Natural killer cell (primary cell): ENCODE data around the gene MIER1. TPM values are rescaled to one million over a fixed set of nuclear protein-coding genes. Genes with fewer than 3 reads are reported as not detected.

ENCODE experiments used
- ATAC-seq, 3 donors: fragments of 150-1000 bp in 2 of 3; fragments of 200-7000 bp in 1 of 3; cut with Tn5 transposase; 1 replicate in 1 of 3; 2 replicates in 2 of 3; pipeline ENCODE4 v1.10.0; 2021; ENCODE audit warnings: mild to moderate bottlenecking in 2 of 3, moderate library complexity in 2 of 3
- DNase-seq, 2 donors: peaks; one replicate each; pipeline versions ENCODE4 v3.0.0 to v3.0.0-alpha.2; 2013 to 2021; ENCODE audit warnings: mixed read lengths in 1 of 2
- H3K27ac ChIP-seq: one replicate; pipeline ENCODE4 v1.5.1; 2013; ENCODE audit warnings: mild to moderate bottlenecking, low read length
- H3K27me3 ChIP-seq: one replicate; pipeline ENCODE4 v1.6.1; 2013; ENCODE audit warnings: low read length; ENCODE audit not compliant: control insufficient read depth, insufficient read depth
- H3K36me3 ChIP-seq: one replicate; pipeline ENCODE4 v1.6.1; 2013; ENCODE audit warnings: low read length; ENCODE audit not compliant: control insufficient read depth, insufficient read depth
- H3K4me1 ChIP-seq: one replicate; pipeline ENCODE4 v1.6.1; 2013; ENCODE audit warnings: low read length; ENCODE audit not compliant: control insufficient read depth, insufficient read depth
- H3K4me3 ChIP-seq: one replicate; pipeline ENCODE4 v1.5.1; 2013; ENCODE audit warnings: low read length
- H3K9me3 ChIP-seq: one replicate; pipeline ENCODE4 v1.6.1; 2013; ENCODE audit warnings: low read length; ENCODE audit not compliant: control insufficient read depth, insufficient read depth
- H3K27ac Mint-ChIP-seq, 2 donors: one replicate each; pipeline ENCODE4 v1.8.0; 2022; ENCODE audit warnings: mild to moderate bottlenecking in 2 of 2, mixed read lengths in 2 of 2, moderate library complexity in 1 of 2
- H3K27me3 Mint-ChIP-seq, 2 donors: one replicate each; pipeline ENCODE4 v1.8.0; 2022; ENCODE audit warnings: low read depth in 2 of 2, mixed read lengths in 2 of 2
- H3K36me3 Mint-ChIP-seq: one replicate; pipeline ENCODE4 v1.8.0; 2022; ENCODE audit warnings: mixed read lengths
- H3K4me1 Mint-ChIP-seq, 2 donors: one replicate each; pipeline ENCODE4 v1.8.0; 2022; ENCODE audit warnings: mixed read lengths in 2 of 2
- H3K4me3 Mint-ChIP-seq: one replicate; pipeline ENCODE4 v1.8.0; 2022; ENCODE audit warnings: mild to moderate bottlenecking, moderate library complexity, mixed read lengths
- H3K9me3 Mint-ChIP-seq, 2 donors: one replicate each; pipeline ENCODE4 v1.8.0; 2022; ENCODE audit warnings: mixed read lengths in 2 of 2
- WGBS: methylation state at CpG from one replicate; pipeline ENCODE4 v1.1.7; 2013; ENCODE audit warnings: missing lambda C conversion rate; ENCODE audit not compliant: insufficient coverage; 5-methylcytosine and 5-hydroxymethylcytosine counted together
- intact Hi-C: fragments of 100-400 bp; cut with micrococcal nuclease; formaldehyde crosslinking; loops from one replicate; pipeline ENCODE4 v1.14.2; 2022
- total RNA-seq, 4 donors: library from RNA; stranded (reverse); fragments of 120-200 nt in 1 of 4; gene quantifications; one replicate each; pipeline versions ENCODE4 v1.2.3 to v1.2.4, GENCODE V29; 2013 to 2022
- TF ChIP-seq, protein P1 (sequence below): fragments of 200-600 bp; IDR thresholded peaks from one replicate; pipeline ENCODE4 v1.8.0; 2022; ENCODE audit warnings: antibody characterized with exemption

Gene MIER1
- total RNA-seq, 3 donors from 2014 or later (not counting 1 experiment from before 2014, with no cell fraction given): 87.9 to 94.3 (median 93.2) TPM

DNA sequence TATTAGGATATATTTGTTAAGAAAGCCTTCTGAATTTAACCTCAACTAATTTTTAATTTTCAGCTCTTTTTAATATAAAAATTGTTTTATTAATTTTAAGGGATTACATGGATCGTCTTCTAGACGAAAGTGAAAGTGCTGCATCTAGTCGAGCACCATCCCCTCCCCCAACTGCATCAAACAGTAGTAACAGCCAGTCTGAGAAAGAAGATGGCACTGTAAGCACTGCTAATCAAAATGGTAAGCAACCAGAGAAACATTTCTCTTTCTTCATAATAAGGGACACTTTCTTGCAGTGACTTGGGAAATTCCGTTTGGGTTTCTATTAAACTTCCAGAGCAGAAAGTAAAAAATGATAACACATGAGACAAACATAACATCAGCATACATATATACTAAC is 56.9 kb downstream of the MIER1 start:
- H3K9me3 ChIP-seq: no peaks in the 10 kb centered on the region
- WGBS: 17% methylated on average over 4 of the region's 4 CpGs
- DNase-seq: peak in 1 of 2 donors; percentile 86
- intact Hi-C loops: loop anchor here (5.0 kb wide), 1 partner anchor 49 kb away; no protein-coding TSS in a partner anchor
- H3K27ac Mint-ChIP-seq: peak overlapping the region; percentile 89 to 91
- H3K36me3 Mint-ChIP-seq: peaks cover 17% of the 10 kb centered on the region
- no peaks in the 10 kb centered on the region for H3K9me3 Mint-ChIP-seq
- peak; percentile 79 to 97 (median 91) for ATAC-seq
- H3K4me3 Mint-ChIP-seq: peak overlapping the region; percentile 62
- peak overlapping the region; percentile 65 for H3K27ac ChIP-seq
- peaks cover 15 to 17% of the 10 kb centered on the region in 2 donors for H3K4me1 Mint-ChIP-seq
- peaks cover 77% of the 10 kb centered on the region for H3K36me3 ChIP-seq
- peak overlapping the region; percentile 20 for H3K4me3 ChIP-seq
- H3K27me3 ChIP-seq: no peaks in the 10 kb centered on the region
- no peaks in the 10 kb centered on the region for H3K4me1 ChIP-seq
- no peaks in the 10 kb centered on the region for H3K27me3 Mint-ChIP-seq
- TF ChIP-seq, protein P1, sequence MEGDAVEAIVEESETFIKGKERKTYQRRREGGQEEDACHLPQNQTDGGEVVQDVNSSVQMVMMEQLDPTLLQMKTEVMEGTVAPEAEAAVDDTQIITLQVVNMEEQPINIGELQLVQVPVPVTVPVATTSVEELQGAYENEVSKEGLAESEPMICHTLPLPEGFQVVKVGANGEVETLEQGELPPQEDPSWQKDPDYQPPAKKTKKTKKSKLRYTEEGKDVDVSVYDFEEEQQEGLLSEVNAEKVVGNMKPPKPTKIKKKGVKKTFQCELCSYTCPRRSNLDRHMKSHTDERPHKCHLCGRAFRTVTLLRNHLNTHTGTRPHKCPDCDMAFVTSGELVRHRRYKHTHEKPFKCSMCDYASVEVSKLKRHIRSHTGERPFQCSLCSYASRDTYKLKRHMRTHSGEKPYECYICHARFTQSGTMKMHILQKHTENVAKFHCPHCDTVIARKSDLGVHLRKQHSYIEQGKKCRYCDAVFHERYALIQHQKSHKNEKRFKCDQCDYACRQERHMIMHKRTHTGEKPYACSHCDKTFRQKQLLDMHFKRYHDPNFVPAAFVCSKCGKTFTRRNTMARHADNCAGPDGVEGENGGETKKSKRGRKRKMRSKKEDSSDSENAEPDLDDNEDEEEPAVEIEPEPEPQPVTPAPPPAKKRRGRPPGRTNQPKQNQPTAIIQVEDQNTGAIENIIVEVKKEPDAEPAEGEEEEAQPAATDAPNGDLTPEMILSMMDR: no peak

DNA sequence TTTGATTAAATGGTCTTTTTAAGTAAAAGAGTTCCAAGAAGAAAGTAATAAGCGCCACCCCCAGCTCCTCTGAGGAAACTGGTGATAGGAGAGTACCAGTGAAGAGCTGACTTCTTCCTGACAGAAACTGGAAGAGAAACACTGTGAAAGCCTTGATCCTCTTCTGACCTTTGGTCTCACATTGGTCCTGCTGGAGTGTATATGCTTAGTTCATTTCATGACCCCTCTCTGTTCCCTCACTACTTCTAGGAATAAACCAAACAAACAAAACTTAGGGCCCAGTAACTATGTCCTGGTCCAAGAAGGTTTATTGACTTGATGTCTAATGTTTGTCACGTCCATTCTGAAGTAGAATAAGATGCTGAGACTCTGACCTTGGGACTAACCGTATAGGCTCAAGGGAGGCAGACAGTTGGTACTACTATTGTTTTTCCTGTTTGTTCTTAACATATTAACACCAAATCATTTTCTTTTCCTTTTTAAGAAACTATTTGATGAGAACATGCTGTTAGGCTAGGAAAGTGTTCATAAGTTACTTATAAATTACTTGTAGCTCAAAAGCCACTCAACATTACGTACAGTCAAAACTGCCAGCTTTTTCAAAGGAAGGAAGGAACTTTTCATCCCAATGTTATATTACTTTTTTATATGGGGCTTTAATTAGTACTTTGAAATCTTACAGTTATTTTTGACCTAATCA is 57.9 kb downstream of the MIER1 start:
- no peaks in the 10 kb centered on the region for H3K27me3 ChIP-seq
- no peak for ATAC-seq
- no peaks in the 10 kb centered on the region for H3K9me3 ChIP-seq
- H3K9me3 Mint-ChIP-seq: no peaks in the 10 kb centered on the region
- peak overlapping the region; percentile 89 to 91 for H3K27ac Mint-ChIP-seq
- no peak for DNase-seq
- H3K27me3 Mint-ChIP-seq: no peaks in the 10 kb centered on the region
- no peak overlapping the region for H3K27ac ChIP-seq
- H3K4me3 ChIP-seq: no peak overlapping the region
- intact Hi-C loops: loop anchor here (5.0 kb wide), 1 partner anchor 50 kb away; no protein-coding TSS in a partner anchor
- no peaks in the 10 kb centered on the region for H3K4me1 ChIP-seq
- TF ChIP-seq, protein P1: no peak
- no peak overlapping the region for H3K4me3 Mint-ChIP-seq
- 95% methylated on average over 3 of the region's 4 CpGs for WGBS
- peaks cover 17% of the 10 kb centered on the region for H3K36me3 Mint-ChIP-seq
- H3K36me3 ChIP-seq: peaks cover 76% of the 10 kb centered on the region
- peaks cover 15 to 17% of the 10 kb centered on the region in 2 donors for H3K4me1 Mint-ChIP-seq

DNA sequence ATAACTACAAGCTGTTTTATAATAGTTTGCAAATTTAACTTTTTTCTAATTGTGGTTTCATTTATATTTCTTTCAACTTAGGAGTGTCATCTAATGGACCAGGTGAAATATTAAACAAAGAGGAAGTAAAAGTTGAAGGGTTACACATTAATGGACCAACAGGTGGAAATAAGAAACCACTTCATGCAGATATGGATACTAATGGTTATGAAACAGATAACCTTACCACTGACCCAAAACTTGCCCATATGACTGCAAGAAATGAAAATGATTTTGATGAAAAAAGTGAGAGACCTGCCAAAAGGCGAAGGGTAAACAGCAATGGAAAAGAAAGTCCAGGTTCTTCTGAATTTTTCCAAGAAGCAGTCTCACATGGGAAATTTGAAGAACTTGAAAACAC is 59.7 kb downstream of the MIER1 start:
- H3K27me3 ChIP-seq: no peaks in the 10 kb centered on the region
- no peak overlapping the region for H3K4me3 ChIP-seq
- H3K27me3 Mint-ChIP-seq: no peaks in the 10 kb centered on the region
- DNase-seq: no peak
- H3K9me3 ChIP-seq: no peaks in the 10 kb centered on the region
- 95% methylated on average over 1 of the region's 1 CpG for WGBS
- H3K27ac ChIP-seq: no peak overlapping the region
- H3K36me3 ChIP-seq: peaks cover 78% of the 10 kb centered on the region
- peak overlapping the region; percentile 33 to 83 for H3K27ac Mint-ChIP-seq
- no peak overlapping the region for H3K4me3 Mint-ChIP-seq
- intact Hi-C loops: loop anchor here (5.0 kb wide), 1 partner anchor 52 kb away; no protein-coding TSS in a partner anchor
- H3K36me3 Mint-ChIP-seq: peaks cover 18% of the 10 kb centered on the region
- ATAC-seq: no peak
- H3K4me1 ChIP-seq: no peaks in the 10 kb centered on the region
- TF ChIP-seq, protein P1: no peak
- H3K9me3 Mint-ChIP-seq: no peaks in the 10 kb centered on the region
- H3K4me1 Mint-ChIP-seq: peaks cover 15 to 17% of the 10 kb centered on the region in 2 donors
